GM12873 (cell line): ENCODE measurements around the gene MISFA.

ENCODE experiments used
- CTCF ChIP-seq: IDR thresholded peaks from 2 replicates; pipeline ENCODE4 v1.5.1; 2012; ENCODE audit warnings: low read depth, mild to moderate bottlenecking, moderate library complexity, low read length, control low read depth; ENCODE audit not compliant: insufficient read depth; ENCODE audit errors: missing control alignments

The MISFA gene

GRCh38 chr11:18608376-18608775, 8.8 kb downstream of the MISFA start:
- no peak for TF ChIP-seq CTCF

GRCh38 chr11:18611196-18611595, 11.6 kb downstream of the MISFA start:
- no peak for TF ChIP-seq CTCF

GRCh38 chr11:18612394-18612793, 12.8 kb downstream of the MISFA start:
- TF ChIP-seq CTCF, result no peak

GRCh38 chr11:18614667-18615066, 15.1 kb downstream of the MISFA start:
- no peak for TF ChIP-seq CTCF

GRCh38 chr11:18615628-18616392, 16.2 kb downstream of the MISFA start:
- TF ChIP-seq CTCF, result no peak

- no peak for TF ChIP-seq CTCF
These were observed 18.2 kb downstream of the MISFA start for GRCh38 chr11:18617688-18618341.

- TF ChIP-seq CTCF, result no peak
These were observed 18.9 kb downstream of the MISFA start for GRCh38 chr11:18618342-18619025.
